ENCODE results near the gene BMPR1B.

- TF ChIP-seq CTCF (IDR thresholded peaks at IDR 0.05) (no peak), POLR2AphosphoS5 (IDR thresholded peaks at IDR 0.05) (no peak), POLR2A (IDR thresholded peaks at IDR 0.05) (no peak)
Observed at GRCh38 chr4:95059663-95060062, 301.9 kb downstream of the BMPR1B start.

All from gastroesophageal sphincter (tissue), 3 donors.